Measurements from ENCODE around the gene SQSTM1.

The SQSTM1 gene

DNA sequence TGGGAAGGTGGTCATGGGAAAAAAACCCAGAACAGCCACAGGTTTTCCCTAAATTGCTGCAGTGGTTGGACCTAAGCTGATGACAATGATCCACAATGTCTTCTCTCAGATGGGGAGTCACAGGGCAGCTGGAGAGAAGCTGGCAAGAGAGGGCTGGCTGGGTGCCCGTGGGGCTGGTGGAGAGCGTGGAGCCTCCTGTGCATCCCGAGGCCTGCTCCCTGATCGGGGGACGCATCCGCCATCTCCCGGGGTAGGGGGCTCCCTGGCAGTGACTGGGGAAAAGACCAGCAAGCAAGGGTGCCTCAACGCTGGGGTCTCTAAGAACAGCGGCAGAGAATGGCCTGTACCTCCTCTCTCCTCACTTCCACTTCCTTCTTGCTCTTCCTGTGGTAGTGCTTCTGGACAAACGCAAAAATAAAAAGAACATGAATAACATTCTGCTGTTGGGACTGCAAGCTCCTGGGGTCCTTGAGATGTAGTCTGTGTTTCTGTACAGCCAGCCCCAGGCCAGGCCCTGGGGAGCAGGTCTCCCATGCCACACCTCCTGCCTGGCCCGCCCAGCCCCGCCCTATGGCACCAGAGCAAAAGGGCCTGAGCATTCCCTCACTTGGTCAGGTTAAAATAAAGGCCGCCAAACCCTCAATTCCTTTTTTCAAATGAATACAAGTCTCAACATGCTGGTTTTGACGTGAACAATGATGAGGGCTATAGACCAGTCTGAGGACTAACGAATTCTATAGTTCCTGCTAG is 45.0 kb downstream of the SQSTM1 start:
- Histone ChIP-seq H3K27me3 (ENCODE audit: low read length) (no peaks in the 10 kb centered on the region), H3K4me2 (ENCODE audit: low read depth, low read length, poor library complexity, severe bottlenecking) (no peak overlapping the region), H2AFZ (ENCODE audit: low read depth, low read length, severe bottlenecking) (no peak overlapping the region), H3K27ac (ENCODE audit: low read depth, low read length) (no peak overlapping the region), H3F3A (ENCODE audit: insufficient read depth) (peaks cover under 1% of the 10 kb centered on the region), H4K20me1 (ENCODE audit: low read depth, low read length) (no peaks in the 10 kb centered on the region), H3K79me2 (ENCODE audit: insufficient read depth, low read length) (no peaks in the 10 kb centered on the region), H3K9me3 (ENCODE audit: insufficient read depth, low read length) (no peaks in the 10 kb centered on the region), H3K9me2 (replicated peaks; ENCODE audit: insufficient read depth, low read length) (no peaks in the 10 kb centered on the region), H3K4me3 (ENCODE audit: insufficient read depth, low read length, poor library complexity, severe bottlenecking) (no peak overlapping the region), H3K36me3 (ENCODE audit: low read length) (peaks cover 11% of the 10 kb centered on the region; the same call in 1 of the 2 replicates), H3K9ac (ENCODE audit: low read length) (no peak overlapping the region)
- no peak for TF ChIP-seq EZH2phosphoT487 (conservative IDR thresholded peaks at IDR 0.05; ENCODE audit: low read length)
- TF ChIP-seq, protein P1, sequence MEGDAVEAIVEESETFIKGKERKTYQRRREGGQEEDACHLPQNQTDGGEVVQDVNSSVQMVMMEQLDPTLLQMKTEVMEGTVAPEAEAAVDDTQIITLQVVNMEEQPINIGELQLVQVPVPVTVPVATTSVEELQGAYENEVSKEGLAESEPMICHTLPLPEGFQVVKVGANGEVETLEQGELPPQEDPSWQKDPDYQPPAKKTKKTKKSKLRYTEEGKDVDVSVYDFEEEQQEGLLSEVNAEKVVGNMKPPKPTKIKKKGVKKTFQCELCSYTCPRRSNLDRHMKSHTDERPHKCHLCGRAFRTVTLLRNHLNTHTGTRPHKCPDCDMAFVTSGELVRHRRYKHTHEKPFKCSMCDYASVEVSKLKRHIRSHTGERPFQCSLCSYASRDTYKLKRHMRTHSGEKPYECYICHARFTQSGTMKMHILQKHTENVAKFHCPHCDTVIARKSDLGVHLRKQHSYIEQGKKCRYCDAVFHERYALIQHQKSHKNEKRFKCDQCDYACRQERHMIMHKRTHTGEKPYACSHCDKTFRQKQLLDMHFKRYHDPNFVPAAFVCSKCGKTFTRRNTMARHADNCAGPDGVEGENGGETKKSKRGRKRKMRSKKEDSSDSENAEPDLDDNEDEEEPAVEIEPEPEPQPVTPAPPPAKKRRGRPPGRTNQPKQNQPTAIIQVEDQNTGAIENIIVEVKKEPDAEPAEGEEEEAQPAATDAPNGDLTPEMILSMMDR (IDR thresholded peaks at IDR 0.05; ENCODE audit: insufficient read depth, low read length, poor library complexity, severe bottlenecking) = no peak

DNA sequence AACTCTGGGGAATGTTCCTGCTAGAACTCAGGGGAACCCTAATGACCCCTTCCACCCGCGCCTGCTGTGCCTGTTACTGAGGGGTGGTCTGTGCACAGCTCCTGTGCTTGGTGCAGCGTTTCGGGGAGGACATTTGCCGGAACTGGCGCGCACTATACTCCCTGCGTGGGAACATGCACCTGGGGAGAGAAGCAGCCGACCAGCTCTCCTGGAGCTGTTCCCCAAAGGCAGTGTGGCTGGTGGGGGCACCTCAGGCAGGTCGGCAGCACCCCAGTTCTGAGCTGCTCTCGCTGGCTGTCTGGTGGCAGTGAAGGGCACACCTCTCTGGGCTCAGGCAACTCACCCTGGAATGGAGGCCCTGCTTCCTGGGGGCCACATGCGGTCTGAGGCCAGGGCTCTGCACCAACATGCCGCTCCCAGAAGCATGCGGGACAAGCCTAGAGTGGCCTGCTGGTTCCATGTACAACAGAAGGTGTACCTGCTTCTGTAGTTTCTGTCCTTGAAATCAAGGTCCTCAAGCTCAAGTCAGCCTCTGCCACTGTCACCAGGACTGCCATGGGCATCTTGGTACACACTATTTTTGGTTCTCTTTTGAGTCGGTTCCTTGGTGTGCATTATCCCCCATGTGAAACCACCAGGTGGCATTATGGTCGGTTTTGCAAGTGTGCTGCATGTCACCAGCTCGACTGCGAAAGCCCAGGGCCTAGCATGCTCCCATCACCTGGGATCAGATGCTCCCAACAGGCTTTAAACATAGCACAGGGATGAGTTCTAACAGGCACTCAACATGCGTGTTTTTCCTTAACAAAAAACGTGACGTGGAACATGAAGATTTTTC is 45.8 kb downstream of the SQSTM1 start:
- Histone ChIP-seq H3K27me3 (ENCODE audit: low read length) (no peaks in the 10 kb centered on the region), H2AFZ (ENCODE audit: low read depth, low read length, severe bottlenecking) (no peak overlapping the region), H3F3A (ENCODE audit: insufficient read depth) (no peaks in the 10 kb centered on the region), H3K9me3 (ENCODE audit: insufficient read depth, low read length) (no peaks in the 10 kb centered on the region), H3K79me2 (ENCODE audit: insufficient read depth, low read length) (no peaks in the 10 kb centered on the region), H3K27ac (ENCODE audit: low read depth, low read length) (no peak overlapping the region), H3K36me3 (ENCODE audit: low read length) (peaks cover 11% of the 10 kb centered on the region; the same call in 1 of the 2 replicates), H4K20me1 (ENCODE audit: low read depth, low read length) (no peaks in the 10 kb centered on the region), H3K9me2 (replicated peaks; ENCODE audit: insufficient read depth, low read length) (no peaks in the 10 kb centered on the region), H3K9ac (ENCODE audit: low read length) (no peak overlapping the region), H3K4me2 (ENCODE audit: low read depth, low read length, poor library complexity, severe bottlenecking) (no peak overlapping the region), H3K4me3 (ENCODE audit: insufficient read depth, low read length, poor library complexity, severe bottlenecking) (no peak overlapping the region)
- TF ChIP-seq EZH2phosphoT487 (conservative IDR thresholded peaks at IDR 0.05; ENCODE audit: low read length) = no peak
- TF ChIP-seq, protein P1 (IDR thresholded peaks at IDR 0.05; ENCODE audit: insufficient read depth, low read length, poor library complexity, severe bottlenecking) = peak; percentile 14

DNA sequence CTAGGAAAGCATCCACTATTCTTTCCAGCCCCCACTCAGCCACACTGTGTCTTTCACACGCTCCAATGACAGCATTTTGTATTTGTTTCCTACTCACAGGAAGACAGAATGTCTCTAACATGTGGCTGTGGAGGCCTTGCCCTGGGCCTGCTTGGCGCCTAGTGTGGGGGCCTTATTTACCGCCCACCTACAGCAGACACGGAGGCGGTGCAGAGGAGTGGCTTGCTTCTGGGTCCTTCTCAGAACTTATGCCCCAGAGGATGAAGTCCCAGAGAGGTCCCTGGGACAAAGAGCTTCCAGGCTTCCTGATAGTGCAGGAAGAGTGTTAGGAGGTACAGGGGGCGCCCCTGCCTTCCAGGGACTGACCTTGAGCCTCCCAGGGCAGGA is 46.4 kb downstream of the SQSTM1 start:
- Histone ChIP-seq H3K27me3 (ENCODE audit: low read length) (no peaks in the 10 kb centered on the region), H3K27ac (ENCODE audit: low read depth, low read length) (no peak overlapping the region), H3F3A (ENCODE audit: insufficient read depth) (no peaks in the 10 kb centered on the region), H3K4me2 (ENCODE audit: low read depth, low read length, poor library complexity, severe bottlenecking) (no peak overlapping the region), H3K36me3 (ENCODE audit: low read length) (peaks cover 9% of the 10 kb centered on the region; the same call in 1 of the 2 replicates), H2AFZ (ENCODE audit: low read depth, low read length, severe bottlenecking) (no peak overlapping the region), H3K79me2 (ENCODE audit: insufficient read depth, low read length) (no peaks in the 10 kb centered on the region), H3K9me2 (replicated peaks; ENCODE audit: insufficient read depth, low read length) (no peaks in the 10 kb centered on the region), H3K9me3 (ENCODE audit: insufficient read depth, low read length) (no peaks in the 10 kb centered on the region), H3K9ac (ENCODE audit: low read length) (no peak overlapping the region), H4K20me1 (ENCODE audit: low read depth, low read length) (no peaks in the 10 kb centered on the region), H3K4me3 (ENCODE audit: insufficient read depth, low read length, poor library complexity, severe bottlenecking) (no peak overlapping the region)
- TF ChIP-seq, protein P1 (IDR thresholded peaks at IDR 0.05; ENCODE audit: insufficient read depth, low read length, poor library complexity, severe bottlenecking) = no peak
- TF ChIP-seq EZH2phosphoT487 (conservative IDR thresholded peaks at IDR 0.05; ENCODE audit: low read length) = no peak
